ENCODE measurements around the gene LAGE3.

DNA sequence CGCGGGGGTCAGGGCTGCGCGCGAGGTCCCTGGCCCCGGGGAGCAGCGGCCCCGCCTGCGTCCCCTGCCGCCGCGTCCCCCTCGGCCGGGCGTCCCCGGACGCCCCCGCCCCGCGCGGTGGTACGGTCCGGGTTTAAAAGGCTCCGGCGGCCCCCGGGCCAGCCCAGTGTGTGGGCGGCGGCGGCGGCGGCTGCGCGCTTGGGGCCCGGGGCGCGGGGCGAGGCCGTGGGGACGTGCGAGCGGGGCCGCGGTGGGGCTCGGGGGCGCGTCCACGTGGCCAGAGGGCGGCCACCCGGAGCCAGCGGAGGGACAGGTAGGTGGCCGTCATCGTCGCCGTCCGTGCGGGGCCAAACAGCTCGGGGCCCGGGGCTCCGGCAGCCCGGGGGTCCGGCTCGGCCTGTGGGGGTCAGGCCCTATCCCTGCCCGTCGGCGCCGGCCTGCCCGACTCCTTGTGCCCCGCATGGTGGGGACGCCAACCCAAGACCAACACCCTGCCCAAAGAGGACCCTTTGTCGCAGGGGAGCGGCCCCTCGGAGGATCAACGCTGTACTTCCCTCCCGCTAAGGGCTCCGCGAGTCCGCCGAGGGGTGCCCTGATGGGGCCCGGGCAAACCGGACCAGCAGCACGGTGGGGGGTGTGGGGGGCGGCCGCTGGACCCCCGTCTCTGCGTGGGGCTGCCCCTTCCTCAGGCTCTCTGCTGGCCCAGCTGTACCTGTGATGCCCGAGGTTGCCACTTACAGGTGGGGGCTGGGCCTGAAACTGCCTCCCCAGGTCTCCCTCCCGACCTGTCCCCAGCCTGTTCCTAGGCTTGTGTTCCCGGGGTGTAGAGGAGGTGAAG, 20.7 kb downstream of the LAGE3 start, which contains the start of gene PLXNA3:
- TF ChIP-seq HDAC2 (IDR thresholded peaks at IDR 0.05; ENCODE audit: borderline replicate concordance in 1 of 2, low read depth in 2 of 2, low read length in 2 of 2), result no peak
- TF ChIP-seq, protein P1, sequence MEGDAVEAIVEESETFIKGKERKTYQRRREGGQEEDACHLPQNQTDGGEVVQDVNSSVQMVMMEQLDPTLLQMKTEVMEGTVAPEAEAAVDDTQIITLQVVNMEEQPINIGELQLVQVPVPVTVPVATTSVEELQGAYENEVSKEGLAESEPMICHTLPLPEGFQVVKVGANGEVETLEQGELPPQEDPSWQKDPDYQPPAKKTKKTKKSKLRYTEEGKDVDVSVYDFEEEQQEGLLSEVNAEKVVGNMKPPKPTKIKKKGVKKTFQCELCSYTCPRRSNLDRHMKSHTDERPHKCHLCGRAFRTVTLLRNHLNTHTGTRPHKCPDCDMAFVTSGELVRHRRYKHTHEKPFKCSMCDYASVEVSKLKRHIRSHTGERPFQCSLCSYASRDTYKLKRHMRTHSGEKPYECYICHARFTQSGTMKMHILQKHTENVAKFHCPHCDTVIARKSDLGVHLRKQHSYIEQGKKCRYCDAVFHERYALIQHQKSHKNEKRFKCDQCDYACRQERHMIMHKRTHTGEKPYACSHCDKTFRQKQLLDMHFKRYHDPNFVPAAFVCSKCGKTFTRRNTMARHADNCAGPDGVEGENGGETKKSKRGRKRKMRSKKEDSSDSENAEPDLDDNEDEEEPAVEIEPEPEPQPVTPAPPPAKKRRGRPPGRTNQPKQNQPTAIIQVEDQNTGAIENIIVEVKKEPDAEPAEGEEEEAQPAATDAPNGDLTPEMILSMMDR (IDR thresholded peaks at IDR 0.05; ENCODE audit: control extremely low read depth in 1 of 3, insufficient read depth in 1 of 3, low read depth in 1 of 3, low read length in 3 of 3), result no peak
- TF ChIP-seq TCF12 (IDR thresholded peaks at IDR 0.05; ENCODE audit: low read depth, low read length), result no peak
- TF ChIP-seq EP300 (IDR thresholded peaks at IDR 0.05; ENCODE audit: borderline replicate concordance in 1 of 2, low read depth in 2 of 2, low read length in 2 of 2), result peak in 1 of 2 experiments; percentile 69; a peak in 1 of 3 replicates
- TF ChIP-seq, protein P2, sequence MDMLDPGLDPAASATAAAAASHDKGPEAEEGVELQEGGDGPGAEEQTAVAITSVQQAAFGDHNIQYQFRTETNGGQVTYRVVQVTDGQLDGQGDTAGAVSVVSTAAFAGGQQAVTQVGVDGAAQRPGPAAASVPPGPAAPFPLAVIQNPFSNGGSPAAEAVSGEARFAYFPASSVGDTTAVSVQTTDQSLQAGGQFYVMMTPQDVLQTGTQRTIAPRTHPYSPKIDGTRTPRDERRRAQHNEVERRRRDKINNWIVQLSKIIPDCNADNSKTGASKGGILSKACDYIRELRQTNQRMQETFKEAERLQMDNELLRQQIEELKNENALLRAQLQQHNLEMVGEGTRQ (IDR thresholded peaks at IDR 0.05; ENCODE audit: low read length), result no peak
- peak in 1 of 2 experiments; percentile 27; a peak in 1 of 3 replicates for TF ChIP-seq POLR2A (IDR thresholded peaks at IDR 0.05; ENCODE audit: control extremely low read depth in 1 of 2, low read depth in 2 of 2, low read length in 2 of 2)
- no peak for TF ChIP-seq POLR2AphosphoS5 (IDR thresholded peaks at IDR 0.05; ENCODE audit: low read depth, low read length)
